NOMO-1 treated with dmso at 0.1 percent for 144 hours (cell line): ENCODE results near the gene PAX1.

Source experiments
- DNase-seq: peaks from one replicate; lab custom pipeline; 2025; ENCODE audit not compliant: unreplicated experiment; lab: John Stamatoyannopoulos, UW

PAX1 gene

DNA sequence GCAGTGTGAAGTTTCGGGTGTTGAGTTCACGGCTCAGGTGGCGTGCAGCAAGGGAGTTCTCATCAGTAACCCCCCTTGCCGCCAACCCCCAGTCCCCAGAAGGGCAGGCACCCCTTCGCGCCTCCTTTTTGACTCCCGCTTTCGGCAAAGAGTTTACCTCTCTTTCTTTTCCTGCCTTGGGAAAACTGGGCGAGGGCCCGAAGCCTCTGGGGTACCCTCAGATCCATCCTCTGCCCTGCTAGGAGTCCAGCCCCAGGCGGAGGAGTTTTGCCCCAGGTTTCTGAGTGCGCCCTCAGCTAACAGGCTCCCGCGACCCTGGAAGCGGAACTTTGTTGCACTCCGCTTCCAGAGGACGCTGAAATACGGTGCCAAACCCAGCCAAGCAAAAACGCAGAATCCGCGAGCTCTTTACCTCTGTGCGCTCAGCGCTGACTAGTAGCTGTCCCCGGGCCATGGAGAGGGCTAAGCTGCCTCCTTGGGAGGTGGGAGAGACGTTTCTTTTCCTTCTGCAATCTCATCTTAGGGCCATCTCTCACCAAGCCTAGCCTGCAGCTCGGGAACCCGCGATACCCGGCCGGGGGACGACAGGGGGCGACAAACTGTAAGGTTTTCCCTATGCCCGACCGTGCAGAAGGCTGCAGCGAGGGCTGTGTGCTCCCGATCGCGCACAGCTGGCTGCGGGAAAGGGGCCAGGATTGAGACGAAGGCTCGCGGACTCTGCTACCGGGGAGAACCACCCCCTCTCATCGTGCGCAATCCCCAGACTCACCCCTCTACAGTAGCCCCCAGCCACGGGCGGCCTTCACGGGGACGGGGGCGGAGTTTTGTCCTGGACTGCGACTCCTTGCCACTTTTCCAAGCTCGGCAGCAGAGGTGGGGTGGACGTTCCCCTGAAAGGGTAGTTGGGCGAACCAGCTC, 2.7 kb upstream of the PAX1 start:
- DNase-seq = no peak

DNA sequence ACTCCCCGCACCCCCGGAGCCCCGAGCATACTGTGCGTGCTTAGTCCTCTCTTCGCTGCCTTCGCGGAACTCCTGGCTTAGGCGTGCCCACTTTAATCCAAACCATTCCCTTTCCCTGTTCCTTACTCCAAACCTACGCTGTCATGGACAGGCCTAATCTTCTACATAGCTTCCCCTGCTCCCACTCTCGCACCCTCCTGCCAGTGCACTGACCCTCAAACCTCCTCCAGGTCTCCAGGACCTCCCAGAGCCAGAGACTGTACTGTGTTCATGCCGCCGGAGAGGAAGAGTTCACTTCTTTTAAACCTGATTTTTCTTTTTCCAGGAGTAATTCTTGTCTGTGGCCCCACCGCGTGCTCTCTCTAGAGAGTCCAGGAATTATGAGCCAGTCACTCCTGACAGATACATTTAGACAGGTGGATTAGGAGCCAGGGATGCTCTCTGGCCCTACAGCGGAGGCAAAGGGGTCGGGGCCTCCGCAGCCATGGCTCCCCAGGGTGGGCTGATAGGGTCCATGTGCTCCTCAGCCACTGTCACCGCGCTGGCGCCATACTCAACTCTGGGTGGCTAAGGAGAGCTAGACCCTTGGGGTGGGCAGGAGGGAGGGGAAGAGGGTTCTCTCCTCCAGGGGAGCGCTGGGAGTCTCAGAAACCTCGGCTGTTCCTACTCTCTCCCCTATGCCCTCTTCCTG, 1.6 kb upstream of the PAX1 start:
- DNase-seq = no peak

DNA sequence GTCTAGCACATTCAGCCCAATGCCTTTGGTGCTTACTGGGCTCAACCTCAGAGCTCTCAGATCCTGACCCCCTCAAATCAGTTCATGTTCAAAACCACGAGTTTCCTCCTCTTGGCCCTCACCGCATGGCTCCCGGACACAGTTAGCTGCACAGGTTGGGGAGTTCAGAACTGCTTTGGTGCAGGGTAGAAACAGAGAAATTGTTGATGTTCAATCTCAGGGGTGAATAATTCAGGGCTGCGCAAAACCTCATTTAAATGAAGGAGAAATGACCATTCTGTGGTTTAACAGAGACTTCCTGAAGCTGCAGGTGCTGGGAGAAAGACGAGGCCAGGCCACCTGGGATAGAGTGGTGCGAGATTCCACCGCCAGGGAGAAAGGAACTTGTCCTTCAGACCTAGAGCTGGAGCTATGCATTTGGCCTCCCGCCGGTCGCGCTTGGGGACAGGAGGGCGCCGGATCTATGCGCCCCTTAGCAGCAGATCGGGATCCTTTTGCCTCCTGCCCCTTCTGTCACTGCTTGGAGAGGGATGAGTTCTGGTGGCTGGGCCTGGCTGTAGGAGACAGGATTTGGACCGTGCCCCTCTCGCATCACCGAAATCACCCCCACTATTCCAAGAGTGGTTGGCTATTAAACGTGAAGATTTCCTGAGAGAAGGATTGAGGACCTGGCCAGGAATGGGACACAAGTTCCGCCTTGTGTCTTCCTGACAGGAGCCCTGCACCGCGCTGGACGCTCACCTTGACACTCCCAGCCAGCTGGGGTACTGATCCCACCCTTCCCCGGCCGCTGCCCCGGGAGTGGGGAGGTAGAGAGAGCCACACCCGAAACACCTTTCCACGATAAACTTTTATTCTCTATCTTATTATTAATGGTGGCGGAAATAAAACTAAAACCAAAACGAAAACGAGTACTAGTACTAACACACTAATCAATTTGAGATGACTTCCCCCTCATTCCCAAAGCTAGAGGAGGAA, 767 bp upstream of the PAX1 start:
- DNase-seq = no peak

DNA sequence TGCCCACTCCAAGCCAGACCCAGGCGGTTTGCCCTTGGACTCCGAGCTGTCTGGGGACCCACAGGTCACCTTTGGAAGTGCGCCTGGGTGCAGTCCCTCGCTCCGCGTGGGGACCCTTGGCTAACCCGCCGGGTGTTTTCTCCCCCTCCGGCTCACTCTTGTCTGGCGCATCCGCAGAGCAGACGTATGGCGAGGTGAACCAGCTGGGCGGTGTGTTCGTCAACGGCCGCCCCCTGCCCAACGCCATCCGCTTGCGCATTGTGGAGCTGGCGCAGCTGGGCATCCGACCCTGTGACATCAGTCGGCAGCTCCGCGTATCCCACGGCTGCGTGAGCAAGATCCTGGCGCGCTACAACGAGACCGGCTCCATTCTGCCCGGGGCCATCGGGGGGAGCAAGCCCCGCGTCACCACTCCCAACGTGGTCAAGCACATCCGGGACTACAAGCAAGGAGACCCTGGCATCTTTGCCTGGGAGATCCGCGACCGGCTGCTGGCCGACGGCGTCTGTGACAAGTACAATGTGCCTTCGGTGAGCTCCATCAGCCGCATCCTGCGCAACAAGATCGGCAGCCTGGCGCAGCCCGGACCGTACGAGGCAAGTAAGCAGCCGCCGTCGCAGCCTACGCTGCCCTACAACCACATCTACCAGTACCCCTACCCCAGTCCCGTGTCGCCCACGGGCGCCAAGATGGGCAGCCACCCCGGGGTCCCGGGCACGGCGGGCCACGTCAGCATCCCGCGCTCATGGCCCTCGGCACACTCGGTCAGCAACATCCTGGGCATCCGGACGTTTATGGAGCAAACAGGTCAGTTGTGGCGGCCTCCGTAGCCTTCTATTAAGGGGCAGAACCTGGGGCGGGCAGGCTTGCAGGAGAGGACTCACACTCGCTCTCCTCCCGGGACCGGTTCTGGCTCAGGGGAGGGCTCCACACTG, 1.1 kb downstream of the PAX1 start:
- no peak for DNase-seq

DNA sequence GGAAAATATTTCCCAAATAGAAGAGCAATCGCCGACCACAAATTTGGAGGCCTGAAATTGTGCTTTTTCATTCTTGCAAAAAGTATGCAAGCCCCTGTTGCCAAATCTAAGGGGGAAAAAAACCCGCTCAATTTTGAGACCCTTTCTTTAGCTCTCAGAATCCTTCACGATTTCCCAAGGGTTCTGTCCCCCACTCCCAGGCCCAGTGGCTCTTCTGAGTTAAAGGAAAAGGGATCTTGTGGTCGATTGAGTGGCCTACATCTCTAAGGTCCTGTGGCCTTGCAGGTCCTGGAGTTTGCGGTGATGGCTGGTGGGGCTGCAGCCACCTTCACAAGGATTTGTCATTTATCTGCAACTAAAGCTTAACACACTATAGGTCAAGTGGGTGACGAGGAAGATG, 1.8 kb downstream of the PAX1 start:
- DNase-seq = no peak

DNA sequence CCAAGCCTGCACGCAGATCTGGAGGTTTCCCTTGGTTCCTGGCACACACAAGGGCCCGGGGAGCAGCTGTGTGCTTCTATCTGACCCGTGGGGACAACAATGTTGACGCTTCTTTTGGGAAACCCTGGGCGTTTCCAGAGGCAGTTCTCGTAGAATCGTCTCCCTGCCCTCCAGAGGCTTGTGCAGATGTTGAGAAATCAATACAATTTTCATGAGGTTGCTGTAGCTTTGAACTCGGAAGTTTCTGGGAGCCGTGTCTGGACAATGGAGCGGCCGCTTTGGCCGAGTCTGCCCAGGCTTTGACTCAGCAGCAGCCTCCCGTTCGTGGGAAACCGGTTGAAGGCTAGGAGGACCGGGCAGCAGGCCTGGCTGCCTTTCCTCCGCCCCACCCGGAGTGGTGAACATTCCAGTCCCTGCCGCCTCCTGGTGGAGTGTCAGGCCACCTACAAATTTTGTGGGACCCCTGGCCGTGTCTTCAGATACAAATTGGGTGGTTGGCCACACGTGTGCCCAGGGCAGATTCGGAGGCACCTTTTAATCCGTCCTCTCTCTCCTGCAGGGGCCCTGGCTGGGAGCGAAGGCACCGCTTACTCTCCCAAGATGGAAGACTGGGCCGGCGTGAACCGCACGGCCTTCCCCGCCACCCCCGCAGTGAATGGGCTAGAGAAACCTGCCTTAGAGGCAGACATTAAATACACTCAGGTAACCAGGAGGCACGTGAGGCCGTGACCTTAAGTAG, 2.7 kb downstream of the PAX1 start:
- DNase-seq = no peak

DNA sequence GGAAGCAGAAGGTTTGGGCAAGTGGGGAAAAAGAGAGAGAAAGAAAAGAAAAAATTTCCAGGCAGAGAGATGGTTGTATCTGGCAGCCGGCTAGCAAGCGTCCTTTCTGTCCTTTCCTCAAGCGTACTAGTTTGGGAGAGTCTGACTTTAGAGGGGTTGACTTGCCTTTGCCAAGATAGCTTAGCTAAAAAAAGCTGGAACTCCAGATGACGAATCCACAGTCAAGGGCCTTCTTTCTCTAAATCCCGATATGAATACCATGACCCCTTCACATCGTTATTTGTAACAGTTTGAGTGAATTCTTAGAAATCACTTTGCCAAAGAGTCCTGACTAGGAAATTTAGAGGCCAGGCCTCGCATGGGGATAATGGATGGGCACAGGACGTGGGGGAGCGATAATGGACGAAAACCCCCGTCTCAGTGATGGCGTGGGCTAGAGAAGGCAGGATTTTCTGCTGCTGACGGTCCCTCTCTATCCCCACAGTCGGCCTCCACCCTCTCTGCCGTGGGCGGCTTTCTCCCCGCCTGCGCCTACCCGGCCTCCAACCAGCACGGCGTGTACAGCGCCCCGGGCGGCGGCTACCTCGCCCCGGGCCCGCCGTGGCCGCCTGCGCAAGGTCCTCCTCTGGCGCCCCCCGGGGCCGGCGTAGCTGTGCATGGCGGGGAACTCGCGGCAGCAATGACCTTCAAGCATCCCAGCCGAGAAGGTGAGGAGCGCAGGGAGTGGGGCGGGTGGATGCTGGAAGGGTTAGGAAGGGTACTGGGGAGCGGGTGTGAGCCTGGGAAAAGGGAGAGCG, 3.5 kb downstream of the PAX1 start:
- no peak for DNase-seq

DNA sequence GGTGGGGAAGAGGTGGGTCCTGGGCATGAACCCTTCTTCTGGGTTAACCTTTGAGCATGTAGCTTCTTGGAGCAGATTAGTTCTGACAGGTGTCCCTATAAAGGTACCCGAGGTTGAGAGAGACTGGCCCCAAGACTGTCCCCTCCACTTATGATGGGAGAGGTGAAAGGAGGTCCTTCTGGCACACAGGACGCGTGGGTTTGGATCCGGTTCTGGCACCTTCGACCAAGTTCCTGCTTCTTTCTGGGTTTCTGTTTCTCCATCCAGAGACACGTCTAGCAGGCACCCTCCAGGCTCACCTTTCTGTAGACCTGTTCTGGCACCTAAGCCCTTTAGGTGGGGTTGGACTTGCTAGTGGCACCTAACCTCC, 4.1 kb downstream of the PAX1 start:
- no peak for DNase-seq

DNA sequence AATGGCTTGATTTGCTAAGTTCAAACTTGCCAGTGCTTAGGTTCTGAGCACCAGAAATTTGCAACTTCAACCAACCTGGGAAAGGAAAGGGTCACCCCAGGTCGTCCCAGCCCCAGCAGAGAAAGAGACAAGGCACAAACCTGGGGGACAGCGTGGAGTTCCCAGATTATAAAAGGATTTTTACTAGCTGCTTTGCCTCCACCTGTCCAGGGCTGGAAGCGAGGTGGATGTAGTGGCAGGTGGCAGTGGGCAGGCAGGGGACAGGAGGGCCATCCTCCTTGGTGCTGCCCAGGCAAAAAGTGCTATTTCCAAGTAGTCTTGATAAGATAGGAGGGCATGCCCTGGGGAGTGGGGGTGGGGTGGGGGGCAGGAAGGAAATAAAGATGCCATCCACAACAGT, 4.9 kb downstream of the PAX1 start:
- DNase-seq = no peak

DNA sequence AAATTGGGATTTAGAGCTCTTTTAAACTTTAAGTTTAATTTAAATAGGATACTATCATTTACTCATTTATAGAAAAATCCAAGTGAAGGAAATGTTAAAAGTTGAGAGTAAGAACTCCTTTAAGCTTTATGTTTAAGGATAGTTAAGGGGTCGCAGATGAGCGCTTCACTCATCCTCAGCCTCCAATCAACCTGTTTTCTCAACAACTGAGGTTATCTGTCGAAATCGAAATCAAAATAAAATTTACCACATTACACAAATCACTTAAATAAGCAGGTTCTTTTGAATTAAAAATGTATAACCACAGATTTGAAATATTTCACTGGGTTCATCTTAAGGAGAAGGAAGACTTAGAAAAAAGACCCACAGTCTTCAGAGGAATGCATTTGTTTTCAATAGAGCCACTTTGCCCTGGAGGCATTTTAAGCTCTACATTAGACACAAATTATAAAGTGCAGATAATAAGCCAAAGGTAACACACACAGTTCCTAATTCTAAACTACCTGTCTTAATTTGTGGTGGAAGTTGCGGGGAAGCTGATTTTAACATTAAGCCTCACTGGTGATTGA, 5.5 kb downstream of the PAX1 start:
- DNase-seq = no peak

DNA sequence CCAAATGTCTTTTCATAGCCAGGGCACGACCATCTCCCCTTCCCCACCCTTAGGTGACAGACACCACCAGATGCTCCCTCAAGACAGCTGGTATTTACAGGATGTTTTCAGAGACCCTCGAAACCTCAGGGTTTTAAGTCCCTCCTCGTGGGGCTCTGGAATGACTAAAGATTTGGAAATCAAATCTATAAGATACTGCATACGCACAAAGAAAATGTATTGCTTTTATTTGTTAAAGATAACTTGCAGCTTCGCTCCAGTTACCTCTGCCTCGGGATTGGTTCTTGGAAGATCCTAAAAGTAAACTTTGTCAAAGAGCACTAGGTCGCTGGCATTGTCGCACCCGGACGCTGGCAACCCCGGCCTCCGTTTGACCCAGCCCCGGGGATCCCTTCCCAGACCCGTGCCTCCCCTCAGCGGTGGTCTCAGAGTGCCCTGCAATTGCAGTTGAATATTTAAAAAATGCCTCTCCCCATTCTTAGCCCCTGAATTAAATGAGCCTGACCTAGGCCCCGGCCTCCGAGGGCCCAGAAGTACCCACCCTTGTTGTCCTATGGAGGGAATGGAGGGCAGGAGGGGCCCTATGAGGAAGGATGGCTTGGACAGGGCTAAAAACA, 7.1 kb downstream of the PAX1 start:
- no peak for DNase-seq

DNA sequence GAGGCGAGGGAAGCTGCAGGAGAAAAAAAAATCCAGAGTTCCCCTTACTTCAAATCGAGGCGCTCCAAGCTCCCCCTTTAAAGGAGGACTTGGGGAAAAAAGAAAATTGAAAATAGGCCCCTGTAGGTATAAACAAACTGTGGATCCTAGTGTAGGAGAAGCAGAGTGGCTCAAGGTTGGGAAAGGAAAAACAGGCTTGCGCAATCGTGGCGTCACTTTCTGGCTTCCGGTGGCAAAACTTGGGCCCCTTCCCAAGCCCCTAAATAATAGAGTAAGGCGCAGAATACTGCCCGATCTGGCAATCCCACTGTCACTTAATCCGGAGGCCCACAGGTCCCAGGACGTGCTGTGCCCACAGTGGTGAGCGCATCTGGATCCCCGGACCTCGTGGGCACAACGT, 8.0 kb downstream of the PAX1 start:
- no peak for DNase-seq

DNA sequence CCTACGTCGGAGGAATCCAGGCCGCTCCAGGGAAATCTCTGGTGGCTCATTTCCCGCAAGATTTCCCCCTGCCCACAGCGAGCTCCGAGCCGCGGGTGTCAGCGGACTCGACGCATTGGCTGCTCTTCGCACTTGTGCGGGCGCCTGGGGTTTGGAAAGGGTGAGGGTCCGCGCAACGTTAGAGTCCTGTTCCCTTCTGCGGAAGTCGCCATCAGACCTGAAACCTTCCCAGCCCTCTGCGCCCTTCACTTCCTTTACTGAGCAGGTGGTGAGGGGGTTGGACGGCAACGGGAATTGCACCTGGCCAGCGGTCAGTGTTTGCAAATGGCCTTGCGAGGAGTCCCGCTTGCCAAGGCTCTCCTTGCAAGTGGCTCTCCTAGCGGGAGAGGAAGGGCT, 8.4 kb downstream of the PAX1 start:
- DNase-seq = no peak

DNA sequence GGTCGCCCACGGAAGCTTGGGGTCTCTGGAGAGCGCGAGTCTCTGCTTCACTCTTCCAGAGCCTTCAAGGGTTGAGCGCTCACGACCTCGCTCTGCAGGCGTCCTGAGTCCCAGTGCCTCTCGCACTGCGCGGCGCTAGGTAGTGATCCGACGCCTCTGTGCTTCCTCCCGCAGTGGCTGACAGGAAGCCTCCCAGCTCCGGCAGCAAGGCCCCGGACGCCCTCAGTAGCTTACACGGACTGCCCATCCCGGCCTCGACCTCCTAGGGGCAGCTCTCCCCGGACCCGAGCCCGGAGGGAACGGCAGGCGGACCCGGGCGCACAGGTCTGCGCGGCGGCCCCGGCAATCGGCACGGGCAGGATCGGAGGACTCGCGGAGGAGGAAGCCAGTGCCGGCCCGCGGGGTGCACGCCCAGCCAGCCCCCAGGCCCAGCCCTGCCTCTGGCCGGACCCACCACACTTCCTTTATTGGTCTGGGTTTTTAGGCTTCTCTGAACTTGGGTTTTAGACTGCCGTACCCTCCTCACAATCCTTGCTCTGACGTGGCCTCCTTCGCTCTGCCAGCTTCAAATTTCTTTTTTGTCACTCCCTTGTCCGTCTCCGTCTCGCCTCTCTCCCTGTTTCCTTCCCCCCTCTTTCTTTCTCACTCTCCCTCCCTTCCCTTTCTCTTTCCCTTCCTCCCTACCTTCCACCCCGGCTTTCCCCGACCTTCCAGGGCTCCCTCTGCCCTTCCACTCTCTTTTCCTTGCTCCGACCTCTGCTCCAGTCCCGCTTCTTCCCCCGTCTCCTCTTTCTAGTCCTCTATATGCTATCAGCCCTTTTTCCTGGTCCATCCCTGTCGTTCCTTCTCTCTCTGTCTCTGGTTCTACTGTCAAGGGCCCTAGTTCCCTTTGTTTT, 9.1 kb downstream of the PAX1 start:
- no peak for DNase-seq

DNA sequence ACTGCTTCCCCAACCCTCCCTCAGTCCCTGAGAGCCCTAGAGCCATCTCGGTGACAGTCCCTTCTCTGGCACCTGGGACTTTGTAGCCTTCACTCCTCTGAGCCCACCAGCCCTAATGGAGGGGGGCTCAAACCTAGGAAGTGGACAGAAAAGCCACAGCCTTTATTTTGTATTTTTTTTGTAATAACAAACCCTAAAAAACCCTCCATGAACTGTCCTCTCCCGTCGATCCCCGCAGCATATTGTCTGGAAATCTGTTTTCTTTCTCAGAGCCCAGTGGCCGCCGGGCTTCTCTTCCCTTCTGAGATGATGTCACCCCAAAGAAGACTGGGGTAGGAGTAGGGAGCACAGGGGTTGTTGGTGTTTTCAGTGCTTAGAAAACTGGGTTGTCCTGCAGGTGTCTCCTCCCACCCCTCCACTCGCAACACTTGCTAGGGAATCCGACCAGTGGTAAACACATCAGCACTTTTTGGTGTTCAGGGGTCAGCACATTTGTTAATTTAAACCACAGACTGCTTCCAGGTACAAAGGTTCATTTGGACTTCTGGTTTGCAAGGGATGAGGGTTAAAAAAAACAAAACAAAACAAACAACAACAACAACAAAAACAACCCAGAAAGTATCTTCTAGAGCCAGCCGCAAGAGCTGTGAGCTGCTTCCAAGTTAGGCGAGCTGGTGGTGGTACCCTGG, 9.9 kb downstream of the PAX1 start:
- no peak for DNase-seq

DNA sequence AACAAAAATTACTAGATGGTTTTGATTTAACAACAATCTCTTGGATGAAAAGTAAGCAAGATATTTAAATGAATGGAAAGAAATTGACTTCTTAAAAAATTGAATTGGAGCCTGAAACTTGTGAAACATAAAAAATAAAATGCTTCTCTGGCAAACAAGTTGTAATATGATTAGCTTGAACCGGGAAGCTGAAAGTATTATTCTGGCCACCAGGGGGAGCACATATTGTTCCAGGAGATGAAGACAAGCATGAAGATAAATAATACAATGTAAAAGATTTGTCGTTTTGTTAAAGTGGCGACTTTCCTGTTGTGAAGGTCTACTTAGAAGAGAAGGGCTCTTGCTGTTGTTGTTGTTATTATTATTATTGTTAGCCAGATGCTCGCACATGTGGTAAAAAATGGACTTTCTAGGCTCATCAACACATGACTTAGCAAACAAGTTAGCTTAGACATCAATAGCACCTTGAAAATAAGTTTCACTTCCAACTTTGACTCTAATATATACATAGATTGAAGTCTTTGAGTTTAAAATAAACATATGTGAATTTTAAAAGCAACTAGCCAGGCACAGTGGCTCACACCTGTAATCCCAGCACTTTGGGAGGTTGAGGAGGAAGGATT, 14.2 kb downstream of the PAX1 start:
- no peak for DNase-seq
